ENCODE results near the gene CT45A5.
"Not testable (repeated sequence)": the region's sequence is repeated elsewhere in the genome, so short reads cannot be mapped to it uniquely, and the experiment has no call there.

Gene CT45A5

GRCh38 chrX:135785403-135785802 lies at the start of gene CT45A5:
Gene CT45A5 (minus strand): TSS chrX:135785503. CDS start chrX:135781729, 3,774 bp downstream.
- not testable (repeated sequence) for DNase-seq (ENCODE audit: low read depth in 2 of 2)

- not testable (repeated sequence) for DNase-seq (ENCODE audit: low read depth in 2 of 2)
Observed at GRCh38 chrX:135819912-135820311, 34.6 kb upstream of the CT45A5 start, which contains the start of gene CT45A2. Gene CT45A2 (minus strand): TSS chrX:135820012. CDS start chrX:135816265, 3,747 bp downstream.

- DNase-seq (ENCODE audit: low read depth in 2 of 2) = not testable (repeated sequence)
Observed at GRCh38 chrX:135802687-135803086, 17.4 kb upstream of the CT45A5 start, which contains the start of gene CT45A6. Gene CT45A6 (minus strand): TSS chrX:135802787. CDS start chrX:135798993, 3,794 bp downstream.

- not testable (repeated sequence) for DNase-seq (ENCODE audit: low read depth in 2 of 2)
Observed at GRCh38 chrX:135768091-135768490, 17.2 kb downstream of the CT45A5 start, which contains the start of gene CT45A3. Gene CT45A3 (minus strand): TSS chrX:135768191. CDS start chrX:135764444, 3,747 bp downstream.

- DNase-seq (ENCODE audit: low read depth in 2 of 2) = not testable (repeated sequence)
Observed at GRCh38 chrX:135744739-135745138, 40.6 kb downstream of the CT45A5 start.

- DNase-seq (ENCODE audit: low read depth in 2 of 2) = no peak
Observed at GRCh38 chrX:135741192-135741715, 44.0 kb downstream of the CT45A5 start.

- peak; percentile 23 to 45 for DNase-seq (ENCODE audit: low read depth in 2 of 2)
Observed at GRCh38 chrX:135740681-135741149, 44.6 kb downstream of the CT45A5 start.

- no peak for DNase-seq (ENCODE audit: low read depth in 2 of 2)
Observed at GRCh38 chrX:135737366-135738071, 47.8 kb downstream of the CT45A5 start.

GRCh38 chrX:135734666-135735065 lies 50.6 kb downstream of the CT45A5 start:
- not testable (repeated sequence) for DNase-seq (ENCODE audit: low read depth in 2 of 2)
